Muscle of back (tissue), 11 donors: ENCODE measurements around the gene RFNG. TPM values are rescaled to one million over a fixed set of nuclear protein-coding genes. Genes with fewer than 3 reads are reported as not detected.

ENCODE experiments used
- DNase-seq, 3 donors: peaks; one replicate each; pipeline versions ENCODE4 v3.0.0 to v3.0.0-alpha.2; 2013
- polyA plus RNA-seq, 10 donors: library from polyadenylated mRNA; unstranded; fragments of 120-200 nt; gene quantifications; one replicate each; pipeline ENCODE4 v1.2.1, GENCODE V29; 2013; ENCODE audit not compliant: insufficient read length in 10 of 10

RFNG gene
- polyA plus RNA-seq, 10 donors, result 18.2 to 39.0 (median 29.2) TPM

- DNase-seq, result peak in 1 of 3 donors; percentile 2
Observed at GRCh38 chr17:82060614-82061013, 9.0 kb upstream of the RFNG start.

DNA sequence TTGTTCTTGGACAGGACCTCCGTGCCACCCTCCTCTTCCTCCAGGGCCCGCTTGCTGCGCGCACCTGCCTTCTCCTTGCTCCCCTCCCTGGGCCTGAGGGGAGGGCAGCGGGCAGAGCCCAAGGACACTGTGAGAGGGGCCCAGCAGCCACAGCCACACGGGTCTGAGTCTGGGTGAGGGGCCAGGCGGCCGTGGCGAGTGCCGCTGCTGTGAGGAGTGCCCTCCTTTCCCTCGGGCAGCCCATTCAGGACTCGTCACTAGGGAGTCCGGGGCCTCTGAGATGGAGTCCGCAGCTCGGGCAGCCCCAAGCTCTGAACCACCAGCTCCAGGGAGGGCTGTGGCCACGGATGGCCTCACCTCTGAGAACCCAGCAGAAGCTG is 8.4 kb upstream of the RFNG start:
- DNase-seq, result no peak

DNA sequence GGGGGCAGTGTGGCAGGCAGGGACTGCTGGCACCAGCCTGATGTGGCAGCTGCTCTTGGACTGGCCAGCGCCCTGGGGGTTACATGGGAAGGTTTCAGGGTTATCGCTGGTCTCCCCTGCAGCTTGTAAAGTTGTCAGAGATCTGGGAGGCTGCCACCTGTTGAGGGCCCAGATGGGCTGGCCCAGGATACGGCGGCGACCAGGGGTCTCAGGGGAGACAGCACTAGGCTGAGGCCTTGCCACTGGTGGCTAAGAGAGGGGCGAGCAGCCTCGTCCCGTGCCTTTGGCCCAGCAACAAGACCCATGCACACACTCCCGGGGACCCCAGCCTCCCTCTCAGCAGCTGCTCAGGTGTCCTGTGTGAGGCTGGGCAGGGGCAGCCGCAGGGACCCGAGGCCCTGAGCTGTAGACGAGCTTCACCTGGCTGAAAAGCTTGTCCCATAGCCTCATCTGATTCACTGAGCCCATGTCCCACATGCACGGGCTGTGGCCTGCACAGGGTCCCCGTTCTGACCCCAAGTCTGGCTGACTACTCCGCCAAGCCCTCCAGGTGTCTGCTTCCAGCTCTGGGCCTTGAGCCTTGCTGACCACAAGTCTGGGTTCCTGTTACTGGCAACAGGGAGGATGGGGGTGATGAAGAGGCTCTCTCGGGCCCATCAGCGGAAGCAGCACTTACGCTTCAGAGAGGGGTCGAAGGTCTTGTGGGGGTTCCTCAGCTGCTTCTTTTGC is 7.8 kb upstream of the RFNG start:
- peak in 1 of 3 donors; percentile 9 for DNase-seq

- DNase-seq, result peak in 1 of 3 donors; percentile 3
Observed at GRCh38 chr17:82058855-82059249, 7.2 kb upstream of the RFNG start.

- DNase-seq, result peak in 1 of 3 donors; percentile 2
Observed at GRCh38 chr17:82058230-82058854, 6.7 kb upstream of the RFNG start.

DNA sequence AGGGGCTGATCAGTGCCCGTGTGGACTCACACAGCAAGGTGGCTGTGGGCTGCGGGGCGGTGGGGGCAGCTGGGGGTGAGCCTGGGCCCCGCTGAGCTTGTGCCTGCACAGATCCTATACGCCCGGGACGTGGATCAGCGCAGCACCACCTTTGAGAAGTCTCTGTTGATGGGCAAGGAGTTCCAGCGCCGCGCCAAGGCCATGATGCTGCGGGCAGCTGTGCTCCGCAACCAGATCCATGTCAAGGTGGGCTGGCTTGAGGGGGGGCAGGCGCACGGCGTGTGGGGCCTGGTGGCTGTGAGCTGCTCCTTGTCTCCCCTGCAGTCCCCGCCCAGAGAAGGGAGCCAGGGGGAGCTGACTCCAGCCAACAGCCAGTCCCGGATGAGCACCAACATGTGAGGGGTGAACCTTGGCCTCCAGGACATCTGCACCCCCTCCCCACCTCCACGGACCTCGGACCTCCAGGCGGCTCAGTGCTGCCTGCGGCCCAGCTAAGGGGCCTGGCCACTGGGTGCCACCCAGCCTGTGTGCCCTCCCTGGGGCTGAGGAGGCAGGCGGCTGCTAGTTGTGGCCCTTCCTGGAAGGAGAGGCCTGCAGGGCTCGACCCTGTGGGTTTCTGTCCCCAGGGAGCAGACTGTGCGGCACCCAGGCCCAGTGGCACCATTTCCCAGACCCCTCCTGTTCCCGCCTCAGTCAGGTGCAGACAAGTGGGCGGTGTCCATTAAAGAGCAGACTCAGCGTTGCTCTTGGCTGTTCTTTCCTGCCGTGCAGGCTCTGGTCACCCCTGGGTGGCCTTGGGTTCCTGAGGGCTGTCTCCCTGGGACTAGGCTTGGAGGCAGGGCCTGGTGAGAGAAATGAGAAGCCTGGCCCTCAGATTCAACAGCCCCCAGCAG is 5.4 kb upstream of the RFNG start:
- DNase-seq, result peak in 1 of 3 donors; percentile 11

- peak in 1 of 3 donors; percentile 2 for DNase-seq
Observed at GRCh38 chr17:82055965-82056728, 4.5 kb upstream of the RFNG start.

DNA sequence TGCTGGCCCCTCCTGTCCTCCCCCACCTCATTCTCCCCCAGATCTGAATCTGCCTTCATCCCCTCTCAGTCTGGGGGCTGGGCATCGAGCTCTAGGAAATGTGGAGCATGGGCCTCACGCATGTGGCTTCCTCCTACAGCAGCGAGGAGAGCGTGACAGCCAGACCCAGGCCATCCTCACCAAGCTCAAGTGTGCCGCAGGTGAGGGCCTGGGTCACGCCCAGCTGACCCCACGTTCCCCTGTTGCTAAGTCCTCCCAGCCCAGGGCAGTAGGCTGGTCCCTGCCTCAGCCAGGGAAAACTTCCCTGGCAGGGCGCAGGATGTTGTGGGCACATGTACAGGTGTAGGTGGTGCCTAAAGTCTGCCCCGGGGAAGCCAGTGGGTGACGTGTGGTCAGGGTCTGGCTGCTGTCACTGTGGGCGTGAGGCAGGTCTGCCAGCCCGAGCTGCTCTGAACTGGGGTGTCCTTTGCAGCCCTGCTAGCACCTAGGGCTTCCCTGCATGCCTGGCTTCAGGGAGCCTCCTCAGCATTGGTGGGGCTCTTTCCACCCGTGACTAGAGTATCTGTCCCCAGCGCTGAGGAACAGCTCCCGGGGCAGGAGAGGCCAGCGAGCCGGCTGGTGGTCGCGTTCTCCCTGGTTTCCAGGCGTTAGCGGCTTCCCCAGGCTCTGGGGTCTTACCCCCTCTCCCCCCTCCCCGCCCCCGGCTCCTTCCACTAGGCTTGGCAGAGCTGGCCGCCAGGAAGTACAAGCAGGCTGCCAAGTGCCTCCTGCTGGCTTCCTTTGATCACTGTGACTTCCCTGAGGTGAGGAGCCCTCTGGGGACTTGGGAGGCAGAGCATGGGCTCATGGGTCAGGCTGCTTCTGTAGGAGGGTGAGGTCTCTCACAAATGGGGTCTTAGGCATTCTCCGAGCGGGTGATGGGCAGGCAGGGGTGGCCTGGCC is 3.7 kb upstream of the RFNG start:
- DNase-seq, result peak in 1 of 3 donors; percentile 1

DNA sequence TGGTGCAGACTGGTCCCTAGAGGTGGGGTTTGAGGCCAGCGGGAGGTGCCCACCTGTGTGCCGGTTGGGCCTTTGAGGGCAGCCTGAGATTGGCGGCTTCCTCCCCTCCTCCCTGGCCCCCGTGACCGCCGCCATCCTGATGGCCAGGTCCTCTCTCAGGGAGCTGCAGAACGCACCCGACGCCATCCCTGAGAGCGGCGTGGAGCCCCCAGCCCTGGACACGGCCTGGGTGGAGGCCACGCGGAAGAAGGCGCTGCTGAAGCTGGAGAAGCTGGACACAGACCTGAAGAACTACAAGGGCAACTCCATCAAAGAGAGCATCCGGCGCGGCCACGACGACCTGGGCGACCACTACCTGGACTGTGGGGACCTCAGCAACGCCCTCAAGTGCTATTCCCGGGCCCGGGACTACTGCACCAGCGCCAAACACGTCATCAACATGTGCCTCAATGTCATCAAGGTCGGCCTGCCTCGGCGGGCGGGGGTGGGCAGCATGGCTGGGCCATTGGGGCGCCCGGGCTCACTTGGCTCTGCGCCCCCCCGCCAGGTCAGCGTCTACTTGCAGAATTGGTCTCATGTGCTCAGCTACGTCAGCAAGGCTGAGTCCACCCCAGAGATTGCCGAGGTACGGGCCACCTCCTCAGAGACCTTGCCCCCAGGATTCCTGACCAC is 2.9 kb upstream of the RFNG start:
- peak in 1 of 3 donors; percentile 2 for DNase-seq

DNA sequence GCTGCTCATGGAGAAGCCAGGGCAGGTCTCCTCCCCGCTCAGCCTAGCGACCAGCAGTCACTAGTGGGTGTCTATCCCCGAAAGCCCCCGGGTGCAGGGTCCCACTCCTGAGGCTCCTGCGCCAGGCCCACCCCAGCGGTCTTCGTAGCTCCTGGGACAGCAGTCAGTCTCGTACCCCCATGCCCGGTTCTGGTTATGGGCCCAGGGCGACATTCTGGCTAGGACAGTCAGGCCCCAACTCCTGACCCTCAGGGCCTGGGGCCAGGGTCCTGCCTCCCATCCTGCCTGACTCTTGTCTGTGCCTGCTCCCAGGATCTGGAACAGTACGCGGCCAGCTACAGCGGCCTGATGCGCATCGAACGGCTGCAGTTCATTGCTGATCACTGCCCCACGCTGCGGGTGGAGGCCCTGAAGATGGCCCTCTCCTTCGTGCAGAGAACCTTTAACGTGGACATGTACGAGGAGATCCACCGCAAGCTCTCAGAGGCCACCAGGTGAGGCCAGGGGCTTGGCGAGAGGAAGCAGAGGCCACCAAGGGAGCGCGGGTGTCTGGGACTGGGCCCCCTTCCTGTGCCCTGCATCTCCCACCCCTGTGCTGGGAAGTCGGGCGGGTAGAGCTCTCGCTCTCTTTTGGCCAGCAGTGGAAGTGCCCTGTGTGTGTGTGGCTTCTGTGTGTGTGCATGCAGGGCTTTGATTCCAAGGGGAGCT is 2.1 kb upstream of the RFNG start:
- peak in 1 of 3 donors; percentile 5 for DNase-seq

DNA sequence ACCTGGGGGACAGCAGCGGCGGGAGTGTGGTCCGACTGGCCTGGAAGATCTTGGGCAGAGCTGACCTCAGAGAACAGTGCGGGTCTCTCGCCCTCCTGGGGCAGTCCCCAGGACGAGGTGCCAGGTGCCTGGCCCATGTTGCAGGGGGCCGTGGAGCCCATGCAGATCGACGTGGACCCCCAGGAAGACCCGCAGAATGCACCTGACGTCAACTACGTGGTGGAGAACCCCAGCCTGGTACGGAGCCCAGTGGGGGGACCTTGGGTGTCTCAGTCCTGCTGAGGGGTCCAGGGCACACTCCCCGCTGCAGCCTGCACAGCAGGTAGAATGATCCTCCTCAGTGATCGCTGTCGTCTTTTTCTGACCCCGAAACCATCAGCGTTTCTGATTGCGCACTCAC is 1.5 kb upstream of the RFNG start:
- peak in 1 of 3 donors; percentile 0 for DNase-seq

DNA sequence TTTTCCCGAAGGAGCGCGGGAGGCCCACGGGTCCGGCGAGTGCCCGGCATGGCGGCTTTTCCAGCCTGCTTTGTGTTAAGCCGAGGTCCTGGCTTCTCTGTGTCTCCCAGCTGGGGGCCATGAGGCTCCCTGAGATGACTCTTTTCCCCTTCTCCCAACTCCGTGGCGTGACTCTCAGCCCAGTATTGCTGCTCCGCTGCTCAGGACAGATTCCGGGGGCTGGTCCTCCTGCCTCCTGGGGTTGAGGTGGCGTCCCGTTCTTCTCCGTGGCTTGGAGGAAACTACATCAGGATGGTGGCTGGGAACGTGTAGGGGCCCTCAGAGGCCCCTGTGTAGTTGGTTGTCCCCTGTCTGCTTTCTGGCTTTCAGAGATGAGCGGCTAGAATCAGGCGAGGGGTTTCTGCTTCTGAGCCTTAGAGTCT is 1.0 kb upstream of the RFNG start:
- no peak for DNase-seq

DNA sequence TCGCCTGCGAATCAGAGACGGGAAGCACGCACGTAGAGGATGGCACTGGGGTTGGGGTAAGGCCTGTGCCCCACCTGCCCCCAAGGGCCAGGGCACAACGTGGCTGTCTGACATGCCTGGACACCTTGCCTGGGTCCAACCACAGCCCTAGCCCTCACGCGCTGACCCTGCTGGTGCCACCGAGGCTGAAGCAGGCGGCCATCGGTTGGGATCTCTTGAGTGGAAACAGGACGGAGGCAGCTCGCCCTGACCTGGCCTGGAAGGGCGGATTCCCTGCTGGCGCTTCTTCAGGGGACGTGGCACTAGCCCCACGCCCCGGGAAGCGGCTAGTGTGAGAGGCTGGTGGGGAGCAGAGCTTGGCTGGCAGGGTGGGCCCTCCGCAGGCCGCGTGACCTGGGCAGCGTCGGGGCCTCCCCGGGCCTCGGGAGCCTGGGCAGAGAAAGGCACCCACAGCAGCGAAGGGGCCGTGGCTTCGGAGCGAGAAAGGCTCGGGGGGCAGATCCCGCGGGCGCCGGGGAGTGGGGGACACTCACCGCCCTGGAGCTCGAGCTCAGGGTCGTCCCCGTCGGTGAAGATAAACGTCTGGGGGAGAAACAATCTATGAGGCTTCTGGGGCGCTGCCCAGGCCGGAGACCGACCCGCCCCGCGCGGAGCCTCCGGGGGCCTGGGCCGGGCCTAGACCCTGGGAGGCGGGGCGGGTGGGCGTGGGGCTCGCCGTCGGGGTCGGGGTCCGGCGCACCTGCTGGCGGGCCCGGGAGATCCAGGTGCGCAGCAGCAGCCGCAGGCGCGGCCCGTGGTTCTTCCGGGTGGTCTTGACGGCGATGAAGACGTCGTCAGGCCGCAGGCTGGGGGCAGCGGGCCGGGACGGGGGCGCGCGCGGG is 610 bp downstream of the RFNG start:
- peak in 1 of 3 donors; percentile 54 for DNase-seq

DNA sequence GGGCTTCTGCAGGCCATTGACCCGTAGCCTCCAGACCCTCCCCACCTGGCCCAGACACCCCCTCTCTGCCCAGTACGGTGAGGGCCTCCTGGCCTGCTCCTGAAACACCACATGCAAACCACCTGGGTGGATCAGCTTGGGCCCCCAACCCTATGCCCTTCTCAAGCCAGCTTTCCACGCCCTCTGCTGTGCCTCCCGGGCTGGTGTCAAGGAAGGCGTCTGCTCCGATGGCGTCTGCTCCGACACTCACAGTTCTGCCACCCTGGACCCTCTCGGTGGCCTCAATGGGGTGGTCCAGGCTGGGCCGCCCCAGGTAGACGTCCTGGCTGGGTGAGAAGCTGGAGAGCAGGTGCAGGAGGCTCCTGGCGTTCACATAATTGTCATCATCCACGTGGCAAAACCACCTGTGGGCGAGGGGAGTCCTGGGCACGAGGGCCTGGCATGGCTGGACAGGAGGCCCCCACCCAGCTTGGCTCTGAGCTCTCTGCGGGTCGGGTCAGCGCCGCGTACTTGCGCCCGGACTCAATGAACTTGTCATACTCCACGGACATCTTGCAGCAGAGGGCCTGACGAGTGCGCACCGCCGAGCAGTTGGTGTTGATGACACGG is 1.4 kb downstream of the RFNG start:
- DNase-seq, result peak in 1 of 3 donors; percentile 2

DNA sequence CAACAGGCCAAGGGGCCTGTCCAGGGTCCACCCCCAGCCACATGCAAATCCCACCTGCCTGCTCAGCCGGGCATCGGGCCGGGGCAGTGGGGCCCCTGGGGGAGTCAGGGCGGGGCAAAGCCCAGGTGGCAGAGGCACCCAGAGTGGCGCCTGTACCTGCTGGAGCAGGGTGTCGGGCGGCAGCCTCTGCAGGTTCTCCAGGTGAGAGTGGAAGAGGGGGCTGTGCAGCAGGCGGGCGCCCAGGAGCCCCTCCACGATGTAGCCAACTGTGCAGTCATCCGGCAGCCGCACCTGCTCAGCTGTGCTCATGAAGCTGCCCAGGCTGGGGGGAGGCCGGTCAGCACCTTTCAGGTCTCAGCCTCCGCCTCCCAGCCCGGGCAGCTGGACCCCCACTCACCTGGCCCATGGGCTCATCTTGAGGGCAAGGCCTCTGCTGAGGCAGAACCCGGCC is 2.1 kb downstream of the RFNG start:
- DNase-seq, result no peak

DNA sequence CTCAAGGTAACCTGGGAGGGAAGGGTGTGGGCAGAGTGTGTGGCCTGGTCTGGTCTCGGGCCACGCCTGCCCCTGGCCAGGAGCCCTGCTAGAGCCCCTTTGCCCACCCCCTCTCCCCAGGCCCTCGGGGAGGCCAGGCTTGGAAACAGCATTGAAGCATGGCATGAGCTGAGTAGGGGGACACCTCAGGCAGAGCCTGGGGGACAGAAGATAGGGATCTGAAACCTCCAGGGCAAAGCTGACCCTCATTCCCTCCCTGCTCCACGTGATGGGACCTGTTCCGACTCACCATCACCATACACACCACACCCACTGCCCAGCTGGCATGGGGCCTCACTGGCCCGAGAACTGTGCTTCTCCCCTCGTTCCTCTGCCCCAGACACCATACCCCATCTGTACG is 2.5 kb downstream of the RFNG start:
- DNase-seq, result no peak

GRCh38 chr17:82048571-82048971 is 3.0 kb downstream of the RFNG start:
- no peak for DNase-seq
